HCT116 (cell line): ENCODE results near the gene SMOC1. TPM values are rescaled to one million over a fixed set of nuclear protein-coding genes. Genes with fewer than 3 reads are reported as not detected.

ENCODE experiments used
- ATAC-seq: fragments of 200-7000 bp; cut with Tn5 transposase; 2 replicates; pipeline ENCODE4 v1.9.1; 2020; ENCODE audit warnings: mild to moderate bottlenecking, moderate library complexity
- BruUV-seq: library from RNA; stranded (reverse); fragments of 400-500 nt; replicated peaks from 2 replicates; lab custom pipeline; 2021; lab: Mats Ljungman, UMichigan
- CTCF ChIA-PET: fragments of 300-600 bp; sonication (Branson Sonifier 250); formaldehyde crosslinking; loops from one replicate; lab custom pipeline; 2021; ENCODE audit warnings: antibody characterized with exemption; lab: Charles Lee
- POLR2A ChIA-PET: fragments of 300-600, 350-600 bp; sonication (Branson Sonifier 250); formaldehyde crosslinking; loops from one replicate; lab custom pipeline; 2021; ENCODE audit warnings: antibody characterized with exemption; lab: Charles Lee
- RAD21 ChIA-PET, 2 experiments: fragments of 300-600 bp; sonication (Branson Sonifier 250); formaldehyde crosslinking; loops; one replicate each; lab custom pipeline; 2023; ENCODE audit warnings: low total read pairs in 2 of 2; ENCODE audit not compliant: uncharacterized antibody in 2 of 2, unreplicated experiment in 2 of 2, low non-redundant PET in 1 of 2; lab: Charles Lee
- DNase-seq: peaks from one replicate; pipeline ENCODE4 v3.0.0-alpha.2; 2010; ENCODE audit warnings: low read depth, low spot score
- H2AFZ ChIP-seq: fragments of 200-600 bp; shearing (Covaris generic), sonication (generic); 2 replicates; pipeline ENCODE4 v1.6.1; 2017; ENCODE audit warnings: low read depth, mixed run types, mixed read lengths, antibody characterized with exemption, low read length; ENCODE audit not compliant: poor library complexity, severe bottlenecking
- H3K27ac ChIP-seq: 2 replicates; pipeline ENCODE4 v1.5.1; 2012; ENCODE audit warnings: low read depth, low read length
- H3K27me3 ChIP-seq: fragments of 200-600 bp; sonication (generic); 2 replicates; pipeline ENCODE4 v1.6.1; 2016; ENCODE audit warnings: mixed run types, low read length, mixed read lengths; ENCODE audit not compliant: insufficient read depth
- H3K36me3 ChIP-seq, 2 experiments: fragments of 200-500 bp in 1 of 2; fragments of 200-600 bp in 1 of 2; sonication (Bioruptor generic) in 1 of 2; sonication (generic) in 1 of 2; 2 replicates each; pipeline versions ENCODE4 v1.5.1 to v1.6.1; 2014 to 2016; ENCODE audit warnings: low read length in 2 of 2, inconsistent platforms in 1 of 2, mixed read lengths in 1 of 2, mixed run types in 1 of 2; ENCODE audit not compliant: insufficient read depth in 2 of 2, control insufficient read depth in 1 of 2
- H3K4me1 ChIP-seq, 2 experiments: fragments of 200-600 bp in 1 of 2; sonication (generic) in 1 of 2; 2 replicates each; pipeline versions ENCODE4 v1.5.1 to v1.6.1; 2012 to 2017; ENCODE audit warnings: low read length in 2 of 2, inconsistent platforms in 1 of 2, mild to moderate bottlenecking in 1 of 2, mixed read lengths in 1 of 2, mixed run types in 1 of 2, moderate library complexity in 1 of 2; ENCODE audit not compliant: insufficient read depth in 2 of 2, control insufficient read depth in 1 of 2
- H3K4me2 ChIP-seq: fragments of 200-600 bp; sonication (generic); 2 replicates; pipeline ENCODE4 v1.6.1; 2017; ENCODE audit warnings: mixed run types, low read length, mixed read lengths
- H3K4me3 ChIP-seq, 2 experiments: fragments of 200-600 bp in 1 of 2; sonication (generic) in 1 of 2; replicated peaks in 1 of 2; 2 replicates each; pipeline ENCODE4 v1.5.1; 2011 to 2016; ENCODE audit warnings: low read length in 2 of 2, control low read depth in 1 of 2, low read depth in 1 of 2, mild to moderate bottlenecking in 1 of 2, mixed read lengths in 1 of 2, mixed run types in 1 of 2
- H3K79me2 ChIP-seq: fragments of 200-600 bp; sonication (generic); 2 replicates; pipeline ENCODE4 v1.6.1; 2017; ENCODE audit warnings: mild to moderate bottlenecking, mixed run types, low read length, moderate library complexity, mixed read lengths; ENCODE audit not compliant: insufficient read depth
- H3K9ac ChIP-seq: fragments of 200-600 bp; sonication (generic); 2 replicates; pipeline ENCODE4 v1.6.1; 2016; ENCODE audit warnings: low read length, mixed read lengths
- H3K9me2 ChIP-seq: fragments of 200-600 bp; sonication (generic), shearing (Covaris generic); 2 replicates; pipeline ENCODE4 v1.6.1; 2017; ENCODE audit warnings: mixed run types, mild to moderate bottlenecking, moderate library complexity; ENCODE audit not compliant: insufficient read depth
- H3K9me3 ChIP-seq, 2 experiments: fragments of 200-500 bp in 1 of 2; fragments of 200-600 bp in 1 of 2; sonication (Bioruptor generic) in 1 of 2; sonication (generic) in 1 of 2; 2 replicates each; pipeline ENCODE4 v1.6.1; 2014 to 2017; ENCODE audit warnings: low read length in 2 of 2, mixed read lengths in 2 of 2, inconsistent platforms in 1 of 2, low read depth in 1 of 2, mild to moderate bottlenecking in 1 of 2, mixed run types in 1 of 2, moderate library complexity in 1 of 2; ENCODE audit not compliant: control insufficient read depth in 1 of 2, insufficient read depth in 1 of 2
- H4K20me1 ChIP-seq: fragments of 200-600 bp; sonication (generic), shearing (Covaris generic); 2 replicates; pipeline ENCODE4 v1.6.1; 2017; ENCODE audit warnings: mixed run types, mild to moderate bottlenecking, moderate library complexity; ENCODE audit not compliant: insufficient read depth
- CBX3 ChIP-seq: IDR thresholded peaks from 2 replicates; pipeline ENCODE4 v1.6.1; 2012; ENCODE audit warnings: low read depth
- CEBPB ChIP-seq: IDR thresholded peaks from 2 replicates; pipeline ENCODE4 v1.6.1; 2012; ENCODE audit warnings: low read depth
- EGR1 ChIP-seq: IDR thresholded peaks from 2 replicates; pipeline ENCODE4 v1.6.1; 2012; ENCODE audit warnings: low read depth
- ELF1 ChIP-seq: IDR thresholded peaks from 2 replicates; pipeline ENCODE4 v1.6.1; 2012; ENCODE audit warnings: low read depth, borderline replicate concordance
- EZH2 ChIP-seq: fragments of 200-600 bp; sonication (generic); IDR thresholded peaks from 2 replicates; pipeline ENCODE4 v1.6.1; 2017; ENCODE audit warnings: antibody characterized with exemption, mixed run types
- SIN3A ChIP-seq: IDR thresholded peaks from 2 replicates; pipeline ENCODE4 v1.6.1; 2012; ENCODE audit warnings: low read depth
- SP1 ChIP-seq: IDR thresholded peaks from 2 replicates; pipeline ENCODE4 v1.6.1; 2012; ENCODE audit warnings: low read depth
- SRF ChIP-seq: IDR thresholded peaks from 2 replicates; pipeline ENCODE4 v1.6.1; 2012; ENCODE audit warnings: low read depth
- TCF7L2 ChIP-seq: IDR thresholded peaks from 2 replicates; pipeline ENCODE4 v1.7.0; 2011; ENCODE audit warnings: borderline replicate concordance, inconsistent platforms; ENCODE audit not compliant: insufficient read depth, insufficient read length; ENCODE audit errors: extremely low read depth
- ZFX ChIP-seq: fragments of 450-650 bp; IDR thresholded peaks from 2 replicates; pipeline ENCODE4 v1.6.1; 2017
- ZNF274 ChIP-seq: fragments of 200-500 bp; sonication (Bioruptor generic); IDR thresholded peaks from 2 replicates; pipeline ENCODE4 v1.6.1; 2014; ENCODE audit warnings: mild to moderate bottlenecking, low read depth, low read length, inconsistent platforms
- intact Hi-C: fragments of 100-400 bp; cut with micrococcal nuclease; formaldehyde crosslinking; loops from 2 replicates; pipeline ENCODE4 v1.10.0; 2022
- total RNA-seq: library from RNA; stranded (reverse); gene quantifications from one replicate; pipeline ENCODE4 v1.2.1, GENCODE V29; 2021; ENCODE audit not compliant: unreplicated experiment
- TF ChIP-seq, protein P1 (sequence below): IDR thresholded peaks from 2 replicates; pipeline ENCODE4 v1.6.1; 2012
- TF ChIP-seq, protein P2 (sequence below): IDR thresholded peaks from 2 replicates; pipeline ENCODE4 v1.6.1; 2012

Gene SMOC1
- total RNA-seq, 1 experiment from 2014 or later = not detected

DNA sequence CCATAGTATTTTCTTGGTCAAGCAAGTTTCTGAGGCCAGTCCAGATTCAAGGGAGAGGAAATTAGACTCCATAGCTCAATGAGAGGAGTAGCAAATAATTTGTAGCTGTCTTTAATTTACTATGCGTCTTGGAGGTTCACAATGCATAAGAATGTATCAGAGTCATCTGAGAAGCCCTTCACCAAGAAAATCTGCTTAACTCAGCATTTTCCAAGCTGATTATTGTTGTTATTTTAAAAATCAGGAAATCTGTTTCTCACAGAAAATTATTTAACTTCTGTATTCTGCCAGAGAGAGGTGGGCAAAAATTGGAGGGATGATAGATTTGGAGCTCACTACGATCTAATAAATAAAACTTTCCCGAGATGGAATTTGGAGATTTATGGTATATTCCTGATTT is 72.0 kb downstream of the SMOC1 start:
- H3K4me1 ChIP-seq = no peaks in the 10 kb centered on the region
- no TSS peak for BruUV-seq
- TF ChIP-seq CEBPB = no peak
- TF ChIP-seq SRF = no peak
- TF ChIP-seq SIN3A = no peak
- TF ChIP-seq TCF7L2 = no peak
- TF ChIP-seq SP1 = no peak
- TF ChIP-seq, protein P1, sequence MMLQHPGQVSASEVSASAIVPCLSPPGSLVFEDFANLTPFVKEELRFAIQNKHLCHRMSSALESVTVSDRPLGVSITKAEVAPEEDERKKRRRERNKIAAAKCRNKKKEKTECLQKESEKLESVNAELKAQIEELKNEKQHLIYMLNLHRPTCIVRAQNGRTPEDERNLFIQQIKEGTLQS = no peak
- TF ChIP-seq ZNF274 = no peak
- H3K9ac ChIP-seq = no peak overlapping the region
- intact Hi-C loops = no loop called here
- no peak overlapping the region for H3K27ac ChIP-seq
- H3K79me2 ChIP-seq = no peaks in the 10 kb centered on the region
- H2AFZ ChIP-seq = no peak overlapping the region
- H3K4me2 ChIP-seq = no peak overlapping the region
- no peak overlapping the region for H3K4me3 ChIP-seq
- no peaks in the 10 kb centered on the region for H4K20me1 ChIP-seq
- CTCF ChIA-PET = no interaction called here
- RAD21 ChIA-PET = no interaction called here
- no peaks in the 10 kb centered on the region for H3K9me2 ChIP-seq
- DNase-seq (no peak), ATAC-seq (no peak)
- peaks cover 47% of the 10 kb centered on the region for H3K27me3 ChIP-seq
- no peaks in the 10 kb centered on the region for H3K9me3 ChIP-seq
- H3K36me3 ChIP-seq = no peaks in the 10 kb centered on the region
- POLR2A ChIA-PET = no interaction called here

DNA sequence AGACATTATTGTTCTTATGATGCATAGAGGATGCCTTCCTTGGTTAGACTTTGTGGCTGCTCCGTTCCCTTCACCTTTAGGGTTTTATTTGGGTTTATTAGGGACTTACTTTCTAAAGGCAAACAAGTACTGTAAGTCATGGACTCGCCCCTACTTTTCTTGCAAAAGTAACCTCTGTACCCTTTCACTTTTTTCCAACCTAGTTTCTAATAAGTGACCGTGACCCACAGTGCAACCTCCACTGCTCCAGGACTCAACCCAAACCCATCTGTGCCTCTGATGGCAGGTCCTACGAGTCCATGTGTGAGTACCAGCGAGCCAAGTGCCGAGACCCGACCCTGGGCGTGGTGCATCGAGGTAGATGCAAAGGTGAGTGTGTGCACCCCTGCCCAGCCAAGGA is 72.7 kb downstream of the SMOC1 start:
- POLR2A ChIA-PET = no interaction called here
- Histone ChIP-seq H3K36me3 (no peaks in the 10 kb centered on the region), H3K9ac (no peak overlapping the region)

More for the DNA sequence above, 72.7 kb downstream of the SMOC1 start:
- no peak overlapping the region for H3K4me3 ChIP-seq
- intact Hi-C loops = no loop called here
- no peak overlapping the region for H3K27ac ChIP-seq
- H3K27me3 ChIP-seq = peaks cover 54% of the 10 kb centered on the region
- H3K79me2 ChIP-seq = no peaks in the 10 kb centered on the region
- H3K9me3 ChIP-seq = no peaks in the 10 kb centered on the region
- ChIA-PET CTCF (no interaction called here), RAD21 (no interaction called here)
- TF ChIP-seq CBX3 (no peak), EZH2 (no peak), ELF1 (no peak), CEBPB (no peak), EGR1 (no peak), ZFX (no peak)
- TF ChIP-seq, protein P1 = no peak
- TF ChIP-seq, protein P2, sequence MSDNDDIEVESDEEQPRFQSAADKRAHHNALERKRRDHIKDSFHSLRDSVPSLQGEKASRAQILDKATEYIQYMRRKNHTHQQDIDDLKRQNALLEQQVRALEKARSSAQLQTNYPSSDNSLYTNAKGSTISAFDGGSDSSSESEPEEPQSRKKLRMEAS = no peak
- no peaks in the 10 kb centered on the region for H4K20me1 ChIP-seq
- ATAC-seq (no peak), DNase-seq (no peak)
- no peaks in the 10 kb centered on the region for H3K9me2 ChIP-seq
- no TSS peak for BruUV-seq
- no peaks in the 10 kb centered on the region for H3K4me1 ChIP-seq
- H2AFZ ChIP-seq = no peak overlapping the region
- no peak overlapping the region for H3K4me2 ChIP-seq
